ENCODE results near the gene CCL15.
"Not testable (repeated sequence)": the region's sequence is repeated elsewhere in the genome, so short reads cannot be mapped to it uniquely, and the experiment has no call there.

CCL15 gene

GRCh38 chr17:35998018-35998545 lies 3.3 kb downstream of the CCL15 start:
- DNase-seq (ENCODE audit: low read depth) = no peak
- no peak overlapping the region for H3K4me3 ChIP-seq (ENCODE audit: low read depth, low read length)
- no peak for TF ChIP-seq CTCF (IDR thresholded peaks at IDR 0.05; ENCODE audit: insufficient read depth, low read depth, low read length, missing control alignments)

GRCh38 chr17:35995346-35995745 lies 6.0 kb downstream of the CCL15 start:
- peak; percentile 12 for DNase-seq (ENCODE audit: low read depth)

GRCh38 chr17:35991075-35991474 lies 10.3 kb downstream of the CCL15 start:
- no peak for DNase-seq (ENCODE audit: low read depth)
- H3K4me3 ChIP-seq (ENCODE audit: low read depth, low read length) = no peak overlapping the region
- TF ChIP-seq CTCF (IDR thresholded peaks at IDR 0.05; ENCODE audit: insufficient read depth, low read depth, low read length, missing control alignments) = no peak

More at GRCh38 chr17:35995346-35995745, 6.0 kb downstream of the CCL15 start:
- H3K4me3 ChIP-seq (ENCODE audit: low read depth, low read length) = not testable (repeated sequence)

GRCh38 chr17:35988164-35988563 lies 13.2 kb downstream of the CCL15 start:
- no peak for DNase-seq (ENCODE audit: low read depth)
- no peak overlapping the region for H3K4me3 ChIP-seq (ENCODE audit: low read depth, low read length)
- no peak for TF ChIP-seq CTCF (IDR thresholded peaks at IDR 0.05; ENCODE audit: insufficient read depth, low read depth, low read length, missing control alignments)

GRCh38 chr17:35986643-35987042 lies 14.7 kb downstream of the CCL15 start, which contains the start of gene CCL14:
Gene CCL14, minus strand, starts transcription at chr17:35986729. Its CDS starts 80 bp downstream, at chr17:35986649.
- H3K4me3 ChIP-seq (ENCODE audit: low read depth, low read length) = no peak within 1 kb of the TSS
- TF ChIP-seq CTCF (IDR thresholded peaks at IDR 0.05; ENCODE audit: insufficient read depth, low read depth, low read length, missing control alignments) = no peak
- DNase-seq (ENCODE audit: low read depth) = no peak

- H3K4me3 ChIP-seq (ENCODE audit: low read depth, low read length) = no peak overlapping the region
- DNase-seq (ENCODE audit: low read depth) = no peak
- no peak for TF ChIP-seq CTCF (IDR thresholded peaks at IDR 0.05; ENCODE audit: insufficient read depth, low read depth, low read length, missing control alignments)
Measured at GRCh38 chr17:35984140-35984539, 17.2 kb downstream of the CCL15 start.

- no peak for DNase-seq (ENCODE audit: low read depth)
- TF ChIP-seq CTCF (IDR thresholded peaks at IDR 0.05; ENCODE audit: insufficient read depth, low read depth, low read length, missing control alignments) = no peak
- H3K4me3 ChIP-seq (ENCODE audit: low read depth, low read length) = no peak overlapping the region
Measured at GRCh38 chr17:35982409-35983191, 18.8 kb downstream of the CCL15 start.
